HS-5 (cell line): ENCODE data around the gene ASB10.

Source experiments
- DNase-seq: peaks from one replicate; pipeline ENCODE4 v3.0.0-alpha.2; 2012; ENCODE audit warnings: low read depth

The ASB10 gene

DNA sequence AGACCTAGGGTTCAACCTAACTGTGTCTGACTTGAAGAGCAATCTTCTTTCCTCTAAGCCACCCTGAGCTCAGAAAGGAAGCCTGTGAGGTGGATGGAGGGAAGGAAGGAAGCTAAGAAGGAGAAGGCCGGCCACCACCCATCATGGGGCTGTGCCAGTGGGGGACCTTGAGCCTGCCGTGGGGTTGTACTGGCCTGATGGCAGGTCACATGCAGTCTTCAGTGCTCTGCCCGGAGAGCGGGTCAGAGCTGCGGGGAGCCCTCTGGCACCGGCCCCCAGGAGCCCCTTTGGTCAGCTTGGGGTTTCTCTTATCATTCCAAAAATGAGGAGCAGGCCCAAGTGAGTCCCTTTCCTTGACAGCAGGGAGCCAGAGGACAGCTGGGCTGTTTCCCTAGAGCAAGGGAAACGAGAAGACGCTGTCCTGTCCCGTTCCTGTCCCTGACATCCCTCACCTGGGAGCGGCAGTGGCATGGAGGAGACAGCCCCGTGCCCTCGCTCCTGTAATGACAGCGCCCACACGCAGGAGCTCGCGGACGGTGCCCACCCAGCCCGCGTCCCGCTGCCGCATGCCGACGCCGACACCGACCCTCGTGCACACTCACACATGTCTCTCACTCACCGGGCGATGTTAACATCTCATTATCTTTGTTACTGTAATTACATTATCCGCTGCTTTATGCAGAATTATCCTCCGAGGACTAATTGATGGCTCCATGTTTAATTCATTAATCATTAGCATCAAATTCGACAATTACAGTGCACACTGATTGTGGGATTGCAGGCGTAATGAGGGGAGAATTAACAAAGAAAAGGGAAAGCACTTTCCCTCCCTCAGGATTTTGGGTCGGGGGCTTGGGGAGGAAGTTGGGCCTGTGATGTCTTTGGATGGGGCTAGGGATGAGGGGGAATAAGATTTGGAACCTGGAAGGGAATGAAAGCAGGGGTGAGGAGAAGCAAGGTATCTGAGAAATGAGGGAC is 50.9 kb downstream of the ASB10 start:
- no peak for DNase-seq

DNA sequence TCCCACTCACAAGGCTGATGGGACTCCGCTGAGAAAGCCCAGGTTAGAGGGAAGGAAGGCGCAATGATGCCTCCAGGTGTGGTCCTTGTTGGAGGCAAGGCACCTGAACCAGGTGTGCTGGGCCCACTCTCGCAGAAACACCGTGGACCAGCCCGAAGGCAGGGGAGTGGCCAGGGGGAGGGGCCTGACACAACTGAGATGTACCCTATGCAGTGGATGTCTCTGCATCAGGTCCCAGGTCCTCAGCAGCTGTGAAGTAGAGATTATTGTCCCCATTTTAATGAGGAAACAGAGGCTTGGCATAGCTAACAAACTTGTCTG is 51.6 kb downstream of the ASB10 start:
- no peak for DNase-seq

DNA sequence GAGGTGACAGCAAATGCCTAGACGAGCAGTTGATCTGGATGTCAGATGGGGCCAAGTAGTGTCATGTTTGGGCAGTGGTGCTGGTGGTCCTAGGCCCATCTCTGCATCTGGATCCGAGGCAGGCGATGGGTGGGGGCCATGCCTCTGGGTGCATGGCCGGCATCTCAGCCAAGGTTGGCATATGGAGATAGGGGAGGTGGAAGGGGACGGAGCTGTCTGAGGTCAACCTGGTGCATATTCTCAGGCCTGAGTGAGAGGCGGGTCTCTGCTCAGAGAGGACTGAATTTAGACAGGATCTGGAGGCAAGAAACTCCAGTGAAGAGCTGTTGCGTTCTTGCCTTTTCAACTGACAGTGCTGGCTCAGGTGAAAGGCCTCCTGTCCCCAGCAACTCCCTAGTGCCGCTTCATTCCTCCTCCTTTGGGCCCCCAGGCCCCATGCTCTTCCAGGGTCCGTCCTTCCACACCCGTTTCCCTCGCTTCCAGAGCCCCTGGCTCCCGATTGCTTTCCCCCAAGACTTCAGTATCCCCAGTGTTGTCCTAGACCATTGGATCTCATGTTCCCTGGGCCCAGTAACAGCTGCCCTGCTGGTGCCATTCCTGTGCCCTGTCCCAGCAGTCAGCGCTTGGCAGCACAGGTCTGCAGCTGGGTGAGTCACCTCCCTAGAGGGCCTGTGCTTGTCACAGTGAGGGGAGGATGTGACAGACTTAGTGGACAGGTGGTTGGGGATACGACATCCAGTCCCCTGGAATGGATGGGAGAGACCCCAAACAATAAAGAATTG is 52.1 kb downstream of the ASB10 start:
- no peak for DNase-seq

DNA sequence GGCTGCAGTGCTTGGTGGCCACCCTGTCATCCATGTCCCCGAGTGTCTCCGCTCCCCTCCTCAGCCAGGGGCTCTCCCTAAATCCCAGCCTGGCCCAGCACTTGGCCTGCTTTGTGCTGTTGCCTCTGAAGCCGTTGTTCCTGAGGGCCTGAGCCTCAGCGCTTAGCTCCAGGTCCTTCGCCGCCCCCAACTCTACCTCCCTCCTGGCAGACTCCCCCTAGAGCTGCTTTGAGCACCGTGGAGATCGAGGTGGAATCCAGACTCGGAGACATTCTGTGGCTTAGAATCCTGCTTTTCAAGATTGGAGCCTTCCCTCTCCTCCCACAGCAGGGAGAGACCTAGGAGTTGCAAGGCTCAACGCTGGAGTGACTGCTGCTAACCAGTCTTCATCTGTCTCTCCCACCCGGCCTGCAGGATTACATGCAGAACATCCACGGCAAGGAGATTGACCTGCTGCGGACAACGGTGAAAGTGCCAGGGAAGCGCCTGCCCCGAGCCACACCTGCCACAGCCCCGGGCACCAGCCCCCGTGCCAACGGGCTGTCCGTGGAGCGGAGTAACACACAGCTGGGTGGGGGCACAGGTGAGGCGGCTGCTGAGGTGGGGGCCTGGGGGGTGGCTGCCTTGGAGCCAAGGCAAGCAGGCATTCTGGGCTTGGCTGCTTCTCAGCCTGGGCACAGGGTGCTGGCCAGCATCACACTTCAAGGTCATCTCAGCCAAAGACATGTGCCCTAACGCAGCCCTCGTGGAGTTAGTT is 52.9 kb downstream of the ASB10 start:
- no peak for DNase-seq

DNA sequence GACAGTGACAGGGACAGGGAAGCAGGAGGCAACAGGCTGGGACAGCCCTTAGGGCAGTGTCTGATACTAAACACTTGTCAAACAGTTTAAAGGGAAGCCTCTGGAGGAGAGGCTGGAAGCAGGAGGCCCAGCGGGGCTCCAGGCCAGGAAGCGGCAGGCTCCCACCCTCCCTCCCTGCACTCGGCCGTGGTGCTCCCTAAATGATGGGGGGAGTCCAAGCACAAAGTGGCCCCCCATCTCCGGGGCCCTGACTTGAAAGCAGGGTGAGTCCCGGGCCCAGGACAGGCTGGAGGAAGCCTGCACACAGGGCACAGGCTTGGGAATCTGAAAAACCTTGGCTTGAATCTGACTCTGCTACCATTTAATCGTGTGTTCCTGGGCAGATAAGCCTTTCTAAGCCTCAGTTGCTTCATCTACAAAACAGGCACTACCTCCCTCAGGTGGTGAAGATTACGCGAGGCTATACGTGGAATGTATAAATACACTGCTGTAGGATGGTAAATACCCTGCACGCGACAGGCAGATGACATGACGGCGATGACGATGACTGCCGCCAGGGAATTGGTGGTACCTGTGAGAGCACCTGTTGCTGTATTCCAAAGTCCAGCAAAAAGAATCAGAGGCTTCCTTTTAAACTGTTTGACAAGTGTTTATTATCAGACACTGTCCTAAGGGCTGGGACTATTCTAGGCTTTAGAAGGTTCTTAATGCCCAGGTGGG is 53.6 kb downstream of the ASB10 start:
- no peak for DNase-seq

DNA sequence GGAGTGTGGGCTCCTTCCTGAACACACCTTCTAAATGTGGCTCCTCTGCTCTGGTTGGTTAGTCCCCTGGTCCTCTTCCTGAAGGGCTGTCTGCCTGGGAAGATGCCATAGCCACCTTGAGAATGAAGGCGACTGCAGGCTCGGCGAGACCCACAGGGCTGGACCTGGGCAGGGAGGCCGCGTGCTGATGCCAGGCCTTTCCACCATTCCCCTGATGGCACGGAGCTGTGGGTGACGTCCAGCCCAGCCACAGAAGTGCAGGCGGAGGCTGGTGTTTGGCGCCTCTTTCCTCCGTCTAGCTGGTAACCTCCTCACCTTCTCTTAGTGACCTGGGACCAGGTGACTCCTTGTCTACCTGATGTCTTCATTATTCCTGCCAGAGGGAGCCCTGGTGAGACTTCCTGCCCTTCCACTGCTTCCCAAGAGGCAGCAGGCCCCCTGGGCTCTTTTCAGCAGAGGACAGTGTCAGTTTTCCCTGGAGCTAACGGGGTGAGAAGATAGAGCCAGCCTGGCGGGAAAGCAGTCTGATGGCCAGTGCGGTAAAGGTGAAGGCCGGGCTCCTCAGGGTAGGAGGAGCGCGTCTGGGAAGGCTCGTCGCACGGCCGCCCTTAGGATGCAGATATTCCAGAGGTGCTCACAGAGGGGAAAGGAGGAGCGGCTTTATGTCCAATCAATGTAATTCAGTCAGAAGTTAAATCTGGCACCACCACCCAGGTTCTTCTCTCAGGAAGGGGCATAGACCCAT is 54.4 kb downstream of the ASB10 start:
- no peak for DNase-seq

DNA sequence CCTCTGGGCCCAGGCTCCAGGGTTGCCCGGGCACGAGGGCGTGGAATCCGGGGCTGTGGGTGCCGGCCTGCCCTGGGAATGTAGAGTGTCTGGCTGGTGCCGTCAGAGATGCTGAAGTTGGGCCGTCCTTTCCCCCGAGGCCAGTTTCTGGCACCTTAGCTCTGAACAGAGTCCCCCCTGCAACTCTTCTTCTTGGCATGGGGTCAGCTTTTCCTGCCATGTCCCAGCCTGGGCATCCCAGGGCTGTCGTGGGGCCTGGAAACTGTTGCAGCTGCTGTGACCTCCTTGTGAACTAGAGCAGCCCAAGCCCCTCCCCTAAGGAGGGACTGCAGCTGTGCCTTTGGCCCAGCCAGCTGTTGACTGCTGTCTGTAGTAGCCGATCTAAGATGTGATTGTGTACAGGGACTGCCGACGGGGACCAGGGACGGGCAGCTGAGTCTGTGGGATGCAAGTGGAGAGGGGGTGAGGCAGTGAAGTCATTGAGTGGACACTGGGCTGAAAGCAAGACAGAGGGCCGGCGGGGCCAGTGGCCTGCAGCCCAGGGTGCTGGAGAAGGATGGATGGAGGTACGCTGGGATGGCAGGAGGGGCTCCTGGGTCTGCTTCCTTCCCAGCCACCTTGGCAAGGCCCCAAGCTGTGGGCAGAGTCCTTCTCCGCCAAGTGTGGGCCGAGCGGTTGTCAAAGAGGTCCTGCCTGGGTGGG is 55.3 kb downstream of the ASB10 start:
- DNase-seq: no peak

DNA sequence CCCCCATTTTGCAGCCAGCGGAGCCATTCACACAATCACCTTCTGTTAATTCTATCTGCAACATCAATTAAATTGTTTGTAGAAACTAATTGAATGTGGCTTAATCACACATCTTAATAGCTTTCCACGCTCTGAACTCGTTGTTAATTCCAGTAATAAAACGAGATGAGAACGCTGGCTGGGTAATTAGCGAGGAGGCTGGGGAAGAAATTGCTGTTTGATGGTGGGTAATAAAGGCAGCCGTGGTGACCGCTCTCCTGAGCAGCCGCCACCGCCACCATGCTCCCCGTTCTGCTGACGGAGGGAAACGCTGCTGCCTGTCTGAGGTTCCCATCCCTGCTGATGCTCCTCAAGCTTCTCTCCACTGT is 55.8 kb downstream of the ASB10 start:
- DNase-seq: no peak

DNA sequence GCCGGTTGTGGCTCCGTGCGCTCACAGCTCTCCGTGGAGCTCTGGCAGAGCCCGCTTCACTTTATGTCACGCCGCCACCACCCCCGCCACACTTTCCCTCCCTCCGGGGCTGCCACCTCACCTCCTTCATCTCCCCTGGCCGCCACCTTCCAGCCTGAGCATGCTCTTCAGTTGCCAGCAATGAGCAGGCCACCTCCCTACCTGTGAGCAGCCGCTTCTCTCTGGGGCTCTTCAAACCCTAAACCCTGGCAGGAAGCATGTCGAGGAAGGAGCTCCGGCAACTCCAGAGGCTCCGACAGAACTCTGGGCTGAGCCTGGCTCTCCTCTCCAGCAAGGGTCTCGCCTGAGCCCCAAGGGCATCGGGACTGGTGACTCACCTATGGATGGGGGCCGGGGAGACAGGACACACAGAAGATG is 56.3 kb downstream of the ASB10 start:
- no peak for DNase-seq

DNA sequence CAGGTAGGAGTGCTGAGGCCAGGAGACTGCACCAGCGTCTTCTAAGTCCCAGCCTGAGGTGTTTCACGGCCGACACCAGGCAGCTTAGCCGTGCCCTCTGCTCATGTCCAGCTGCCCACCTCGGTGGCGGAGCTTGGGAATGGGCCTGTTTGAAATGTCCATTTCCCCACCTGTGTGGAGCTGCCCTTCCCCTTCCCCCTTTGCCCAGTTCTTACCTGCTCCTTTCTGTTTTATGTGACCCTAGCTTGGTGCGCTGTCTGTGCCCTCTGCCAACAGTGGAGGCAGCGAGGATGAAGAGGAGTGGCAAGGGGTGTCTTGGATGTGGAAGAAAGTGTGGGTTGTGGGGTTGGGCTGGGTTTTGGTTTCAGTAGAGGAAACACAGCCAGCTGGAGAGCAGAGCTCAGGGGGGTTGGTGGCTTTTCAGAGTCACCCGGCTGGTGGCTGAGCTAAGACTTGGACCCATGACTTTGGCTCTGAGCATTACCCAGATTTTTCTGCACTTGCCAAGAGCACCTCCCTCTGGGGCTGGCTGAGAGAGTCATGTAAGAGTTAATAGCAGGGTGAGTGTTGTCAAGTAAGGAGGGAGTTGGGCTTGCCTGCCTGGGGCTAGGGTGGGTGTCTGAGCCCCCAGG is 57.0 kb downstream of the ASB10 start:
- no peak for DNase-seq

DNA sequence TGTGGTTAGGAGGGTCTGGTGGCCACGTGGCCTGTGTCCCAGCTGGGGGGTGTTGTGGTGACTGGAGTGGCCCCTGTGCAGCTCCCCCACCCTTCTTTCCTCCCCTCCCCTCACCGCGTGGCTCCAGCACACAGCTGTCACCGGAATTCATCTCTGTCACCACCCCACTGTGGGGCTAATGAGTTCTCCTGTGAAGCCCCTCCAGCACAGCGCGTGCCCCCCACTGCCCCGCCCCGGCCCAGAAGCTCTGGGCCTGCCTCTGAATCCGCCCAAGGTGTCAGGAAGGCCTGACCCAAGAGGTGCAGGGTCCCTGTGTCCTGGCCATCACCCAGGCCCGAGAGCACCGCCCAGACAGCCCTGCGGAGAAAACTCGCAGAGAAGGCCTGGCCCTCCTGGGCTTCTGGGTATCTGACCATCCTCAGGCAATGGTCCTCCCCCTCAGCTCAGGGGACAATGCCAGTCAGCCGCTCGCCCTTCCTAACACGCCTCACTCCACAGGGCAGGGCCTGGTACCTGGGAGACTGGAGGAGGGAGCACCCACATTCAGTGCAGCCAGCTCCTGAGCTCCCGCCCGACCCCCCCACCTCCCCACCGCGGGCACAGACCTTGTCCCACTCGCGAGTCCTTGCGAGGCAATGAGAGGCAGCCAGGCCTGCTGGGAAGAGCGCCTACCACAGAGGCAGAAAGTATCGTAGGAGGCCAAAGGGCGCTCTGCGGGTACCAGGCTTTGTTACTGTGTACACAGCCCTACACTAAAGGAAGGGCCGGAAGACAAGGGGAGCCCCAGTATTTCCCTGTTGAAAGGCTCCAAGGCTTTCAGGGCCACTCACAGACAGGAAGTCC is 57.7 kb downstream of the ASB10 start:
- DNase-seq: no peak

DNA sequence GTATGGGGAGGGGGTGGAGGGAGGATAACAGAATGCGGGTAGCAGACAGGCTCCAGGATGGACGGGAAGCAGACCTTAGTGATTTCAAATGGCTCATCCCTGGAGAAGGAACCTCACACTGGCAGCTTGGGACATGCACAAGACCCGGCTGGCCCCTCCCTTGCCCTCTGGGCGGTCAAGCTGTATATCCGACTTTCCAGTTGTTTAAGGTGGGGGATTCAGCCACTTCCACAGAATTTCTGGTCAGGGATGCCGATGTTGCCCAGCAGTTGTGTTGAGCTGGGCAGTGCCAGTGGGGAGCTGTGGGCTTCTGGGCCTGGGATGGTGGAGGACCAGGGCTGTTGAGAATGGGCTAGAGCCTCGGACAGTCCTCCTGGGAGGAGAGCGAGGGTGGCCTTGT is 58.3 kb downstream of the ASB10 start:
- DNase-seq: no peak

DNA sequence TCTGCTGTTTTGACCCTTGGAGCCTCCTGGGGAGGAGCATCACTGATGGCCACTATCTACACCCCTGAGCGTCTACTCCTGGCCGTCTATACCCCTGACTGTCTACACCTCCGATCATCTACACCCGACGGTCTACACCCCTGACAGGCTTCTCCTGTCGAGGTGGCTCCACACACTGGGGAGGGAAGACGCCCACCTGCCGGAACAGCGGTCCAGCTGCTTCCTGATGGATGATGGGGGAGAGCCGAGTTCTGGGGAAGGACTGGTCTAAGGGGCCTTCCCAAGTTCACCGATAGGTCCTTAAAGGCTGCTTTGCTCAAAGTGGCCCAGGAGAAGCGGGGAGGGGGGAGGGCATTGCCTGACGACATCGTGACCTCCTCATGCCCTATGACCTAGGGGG is 58.9 kb downstream of the ASB10 start:
- no peak for DNase-seq

DNA sequence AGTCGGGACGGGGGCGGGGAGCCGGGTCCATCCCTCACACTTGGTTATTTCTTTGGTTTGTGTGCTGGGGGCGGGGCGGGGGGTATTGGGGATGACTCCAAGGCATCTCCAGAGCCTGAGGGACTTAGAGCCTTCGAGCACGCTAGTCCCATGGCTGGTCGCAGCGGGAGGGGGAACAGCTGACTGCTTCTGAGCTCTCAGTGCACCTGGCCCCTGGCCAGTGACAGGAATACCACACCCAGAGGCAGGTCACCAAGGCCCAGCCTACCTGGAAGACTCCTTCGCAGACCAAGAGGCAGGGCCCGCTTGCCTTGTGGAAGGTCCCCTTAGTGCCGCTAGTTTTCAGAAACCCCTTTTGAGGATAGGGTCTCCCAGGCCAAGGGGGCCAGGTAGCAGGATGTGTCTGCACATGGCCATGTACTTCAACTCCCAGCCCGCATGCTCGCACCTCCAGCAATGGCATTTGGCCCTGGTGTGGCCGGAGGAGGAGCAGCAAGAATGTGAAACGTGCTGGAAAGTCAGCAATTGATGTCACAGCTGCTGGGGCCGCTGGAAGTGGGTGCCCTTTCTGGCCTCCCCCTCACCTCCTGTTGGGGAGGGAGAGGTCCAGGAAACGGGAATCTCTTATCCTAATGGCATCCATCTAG is 60.4 kb downstream of the ASB10 start:
- no peak for DNase-seq

DNA sequence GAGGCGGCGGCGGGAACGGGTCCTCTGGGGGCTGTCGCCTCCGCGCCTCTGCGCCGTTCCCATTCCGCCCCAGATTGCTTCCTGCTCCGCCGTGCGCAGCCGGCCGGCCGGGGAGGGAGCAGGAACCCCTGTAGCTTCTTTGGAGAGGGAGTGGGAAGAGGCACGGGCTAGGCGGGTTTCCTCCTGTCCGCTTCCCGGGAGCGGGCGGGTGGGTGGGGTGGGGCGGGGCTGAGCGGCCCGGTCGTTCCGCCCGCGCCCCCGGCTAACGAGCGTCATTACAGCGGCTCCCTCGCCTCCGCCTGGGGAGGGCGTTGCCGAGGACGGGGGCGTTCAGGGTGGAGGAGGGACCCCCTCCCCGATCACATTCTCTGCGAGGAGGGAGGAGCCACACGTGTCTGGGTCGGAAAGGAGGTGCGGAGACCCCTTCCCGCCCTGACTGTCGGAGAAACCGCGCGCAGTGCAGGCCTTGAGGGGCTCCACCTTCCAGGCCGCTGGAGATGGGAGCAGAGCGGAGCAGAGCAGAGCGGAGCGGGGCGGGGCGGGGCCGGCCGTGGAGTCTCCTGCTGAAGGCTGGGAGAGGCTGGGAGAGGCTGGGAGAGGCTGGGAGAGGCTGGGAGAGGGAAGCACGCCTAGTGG is 61.1 kb downstream of the ASB10 start:
- no peak for DNase-seq
